Activated B cell treated with CpG ODN at 0.5 μM for 24 hours (primary cell): ENCODE data around the gene RRP8. TPM values are rescaled to one million over a fixed set of nuclear protein-coding genes. Genes with fewer than 3 reads are reported as not detected.
A peak's percentile ranks its signal among the peaks of the same experiment; 100 is the strongest.

Experiments used
- ATAC-seq: fragments of 200-7000 bp; cut with Tn5 transposase; one replicate; pipeline ENCODE4 v1.10.0; 2021; ENCODE audit warnings: low read depth, mild to moderate bottlenecking, moderate library complexity
- CTCF ChIA-PET: fragments of 350-600 bp; sonication (Branson Sonifier 250); formaldehyde crosslinking; loops from one replicate; lab custom pipeline; 2021; ENCODE audit warnings: antibody characterized with exemption; lab: Charles Lee
- POLR2A ChIA-PET: fragments of 350-600 bp; sonication (Branson Sonifier 250); formaldehyde crosslinking; loops from one replicate; lab custom pipeline; 2021; ENCODE audit warnings: antibody characterized with exemption; lab: Charles Lee
- DNase-seq: peaks from one replicate; pipeline ENCODE4 v3.0.0; 2022
- H3K27ac Mint-ChIP-seq: one replicate; pipeline ENCODE4 v1.8.0; 2020; ENCODE audit warnings: mixed read lengths
- H3K27me3 Mint-ChIP-seq: one replicate; pipeline ENCODE4 v1.8.0; 2021; ENCODE audit warnings: mixed read lengths
- H3K36me3 Mint-ChIP-seq: one replicate; pipeline ENCODE4 v1.8.0; 2021; ENCODE audit warnings: low read depth, mixed read lengths
- H3K4me1 Mint-ChIP-seq: one replicate; pipeline ENCODE4 v1.8.0; 2021; ENCODE audit warnings: mixed read lengths
- H3K4me3 Mint-ChIP-seq: one replicate; pipeline ENCODE4 v1.8.0; 2020; ENCODE audit warnings: mild to moderate bottlenecking, mixed read lengths
- H3K9me3 Mint-ChIP-seq: one replicate; pipeline ENCODE4 v1.8.0; 2020; ENCODE audit warnings: mixed read lengths
- CTCF ChIP-seq: fragments of 200-600 bp; IDR thresholded peaks from one replicate; pipeline ENCODE4 v1.8.0; 2022; ENCODE audit warnings: antibody characterized with exemption, mild to moderate bottlenecking
- intact Hi-C: fragments of 100-400 bp; cut with micrococcal nuclease; formaldehyde crosslinking; loops from one replicate; pipeline ENCODE4 v1.15.1; 2024
- total RNA-seq: library from RNA; stranded (reverse); gene quantifications from 2 replicates; pipeline ENCODE4 v1.2.3, GENCODE V29; 2022

RRP8 gene
- total RNA-seq, 1 donor from 2014 or later = 29.1 TPM

- H3K4me3 Mint-ChIP-seq = no peak overlapping the region
- POLR2A ChIA-PET = interaction anchor here (1.3 to 3.5 kb wide), 13 partner anchors 10 to 926 kb away, joined by 3 to 69 read pairs (median 14); partner anchors contain the start of genes ARFIP2, ILK, MRPL17 and RRP8
- H3K27ac Mint-ChIP-seq = no peak overlapping the region
Measured at GRCh38 chr11:6617315-6617781, 13.9 kb upstream of the RRP8 start.

GRCh38 chr11:6616596-6617250 lies 13.3 kb upstream of the RRP8 start:
- Mint-ChIP-seq H3K36me3 (peaks cover 8% of the 10 kb centered on the region), H3K9me3 (no peaks in the 10 kb centered on the region), H3K27ac (peak overlapping the region; percentile 51), H3K4me3 (peak overlapping the region; percentile 12), H3K27me3 (no peaks in the 10 kb centered on the region), H3K4me1 (peaks cover 7% of the 10 kb centered on the region)
- no peak for ATAC-seq
- no peak for TF ChIP-seq CTCF
- DNase-seq = peak; percentile 10
- POLR2A ChIA-PET = interaction anchor here (3.5 kb wide), 1 partner anchor 13 kb away, joined by 69 read pairs; the partner anchor contains the start of genes ILK and RRP8
- CTCF ChIA-PET = interaction anchor here (1.8 to 3.0 kb wide), 2 partner anchors 51 to 139 kb away, joined by 5 to 26 read pairs; no protein-coding TSS in a partner anchor
- intact Hi-C loops = no loop called here

More at GRCh38 chr11:6617315-6617781, 13.9 kb upstream of the RRP8 start:
- Mint-ChIP-seq H3K36me3 (peaks cover 8% of the 10 kb centered on the region), H3K27me3 (no peaks in the 10 kb centered on the region), H3K9me3 (no peaks in the 10 kb centered on the region), H3K4me1 (peaks cover 7% of the 10 kb centered on the region)
- CTCF ChIA-PET = interaction anchor here (0.6 to 3.0 kb wide), 7 partner anchors 13 to 138 kb away, joined by 3 to 26 read pairs (median 9); partner anchors contain the start of genes ILK and MRPL17
- intact Hi-C loops = no loop called here
- no peak for TF ChIP-seq CTCF
- ATAC-seq (no peak), DNase-seq (peak; percentile 12)

GRCh38 chr11:6615882-6616585 lies 12.6 kb upstream of the RRP8 start:
- ChIA-PET CTCF (no interaction called here), POLR2A (interaction anchor here (1.2 kb wide), 1 partner anchor 67 kb away, joined by 3 read pairs; the partner anchor contains the start of gene MRPL17)
- H3K4me1 Mint-ChIP-seq = peaks cover 13% of the 10 kb centered on the region
- DNase-seq = no peak
- peak overlapping the region; percentile 12 for H3K4me3 Mint-ChIP-seq
- no peaks in the 10 kb centered on the region for H3K27me3 Mint-ChIP-seq
- H3K27ac Mint-ChIP-seq = peak overlapping the region; percentile 51
- TF ChIP-seq CTCF = no peak
- no peak for ATAC-seq
- H3K9me3 Mint-ChIP-seq = no peaks in the 10 kb centered on the region
- H3K36me3 Mint-ChIP-seq = peaks cover 14% of the 10 kb centered on the region
- intact Hi-C loops = no loop called here

- Mint-ChIP-seq H3K27ac (no peak overlapping the region), H3K27me3 (no peaks in the 10 kb centered on the region), H3K4me1 (peaks cover 21% of the 10 kb centered on the region), H3K4me3 (no peak overlapping the region), H3K36me3 (peaks cover 24% of the 10 kb centered on the region), H3K9me3 (no peaks in the 10 kb centered on the region)
- POLR2A ChIA-PET = interaction anchor here (1.2 kb wide), 1 partner anchor 68 kb away, joined by 3 read pairs; the partner anchor contains the start of gene MRPL17
- no peak for DNase-seq
- CTCF ChIA-PET = no interaction called here
- intact Hi-C loops = no loop called here
- TF ChIP-seq CTCF = no peak
- ATAC-seq = no peak
Measured at GRCh38 chr11:6615046-6615445, 11.6 kb upstream of the RRP8 start.
